Astrocyte (in vitro differentiated cells and primary cell): ENCODE measurements around the gene PKM. TPM values are rescaled to one million over a fixed set of nuclear protein-coding genes. Genes with fewer than 3 reads are reported as not detected.

Source experiments
- DNase-seq: peaks from one replicate; pipeline ENCODE4 v3.0.0-alpha.2; 2010; ENCODE audit warnings: low read depth
- FAIRE-seq: peaks from 2 replicates; lab custom pipeline; 2011; peaks lifted over from hg19 to GRCh38; lab: Jason Lieb, UNC
- H2AFZ ChIP-seq: 2 replicates; pipeline ENCODE4 v1.6.0; 2012; ENCODE audit warnings: low read depth, low read length, inconsistent platforms
- H3K27ac ChIP-seq: 2 replicates; pipeline ENCODE4 v1.5.1; 2011; ENCODE audit warnings: low read depth, low read length, inconsistent platforms
- H3K27me3 ChIP-seq: 2 replicates; pipeline ENCODE4 v1.6.0; 2011; ENCODE audit warnings: low read length, inconsistent platforms; ENCODE audit not compliant: insufficient read depth
- H3K36me3 ChIP-seq: 2 replicates; pipeline ENCODE4 v1.5.1; 2011; ENCODE audit warnings: low read length, inconsistent platforms; ENCODE audit not compliant: insufficient read depth
- H3K4me1 ChIP-seq: 2 replicates; pipeline ENCODE4 v1.5.1; 2011; ENCODE audit warnings: low read length, inconsistent platforms; ENCODE audit not compliant: insufficient read depth
- H3K4me2 ChIP-seq: 2 replicates; pipeline ENCODE4 v1.6.0; 2012; ENCODE audit warnings: low read length, inconsistent platforms
- H3K4me3 ChIP-seq: 2 replicates; pipeline ENCODE4 v1.5.1; 2011; ENCODE audit warnings: low read depth, mild to moderate bottlenecking, low read length, inconsistent platforms; ENCODE audit not compliant: insufficient read depth
- H3K79me2 ChIP-seq: 2 replicates; pipeline ENCODE4 v1.6.0; 2012; ENCODE audit warnings: mild to moderate bottlenecking, low read length, inconsistent platforms; ENCODE audit not compliant: insufficient read depth
- H3K9ac ChIP-seq: 2 replicates; pipeline ENCODE4 v1.6.0; 2012; ENCODE audit warnings: mild to moderate bottlenecking, low read length, inconsistent platforms
- H3K9me3 ChIP-seq: 2 replicates; pipeline ENCODE4 v1.5.1; 2012; ENCODE audit warnings: low read depth, mild to moderate bottlenecking, low read length, inconsistent platforms; ENCODE audit not compliant: insufficient read depth
- H4K20me1 ChIP-seq: 2 replicates; pipeline ENCODE4 v1.6.0; 2012; ENCODE audit warnings: low read length, inconsistent platforms; ENCODE audit not compliant: insufficient read depth
- H3K27ac Mint-ChIP-seq: one replicate; pipeline ENCODE4 v1.8.0; 2021; ENCODE audit warnings: mild to moderate bottlenecking, mixed read lengths; ENCODE audit not compliant: unreplicated experiment
- H3K27me3 Mint-ChIP-seq: one replicate; pipeline ENCODE4 v1.8.0; 2021; ENCODE audit warnings: low read depth, mixed read lengths; ENCODE audit not compliant: unreplicated experiment
- H3K36me3 Mint-ChIP-seq: one replicate; pipeline ENCODE4 v1.8.0; 2021; ENCODE audit warnings: low read depth, mixed read lengths; ENCODE audit not compliant: unreplicated experiment
- H3K4me1 Mint-ChIP-seq: one replicate; pipeline ENCODE4 v1.8.0; 2021; ENCODE audit warnings: low read depth, mixed read lengths; ENCODE audit not compliant: unreplicated experiment
- H3K4me3 Mint-ChIP-seq: one replicate; pipeline ENCODE4 v1.8.0; 2021; ENCODE audit warnings: mild to moderate bottlenecking, moderate library complexity, mixed read lengths; ENCODE audit not compliant: unreplicated experiment
- H3K9me3 Mint-ChIP-seq: one replicate; pipeline ENCODE4 v1.8.0; 2021; ENCODE audit warnings: mild to moderate bottlenecking, mixed read lengths; ENCODE audit not compliant: unreplicated experiment
- EZH2 ChIP-seq: IDR thresholded peaks from 2 replicates; pipeline ENCODE4 v1.6.1; 2012; ENCODE audit warnings: mild to moderate bottlenecking, low read length, inconsistent platforms; ENCODE audit not compliant: insufficient read depth
- total RNA-seq: library from RNA; stranded (reverse); gene quantifications from 2 replicates; pipeline ENCODE4 v1.2.1, GENCODE V29; 2021
- TF ChIP-seq, protein P1 (sequence below): IDR thresholded peaks from 2 replicates; pipeline ENCODE4 v1.5.1; 2011; ENCODE audit warnings: low read depth, mild to moderate bottlenecking, inconsistent platforms, low read length, moderate library complexity; ENCODE audit not compliant: insufficient read depth

PKM gene
- total RNA-seq, 1 donor from 2014 or later = 2,288 TPM

DNA sequence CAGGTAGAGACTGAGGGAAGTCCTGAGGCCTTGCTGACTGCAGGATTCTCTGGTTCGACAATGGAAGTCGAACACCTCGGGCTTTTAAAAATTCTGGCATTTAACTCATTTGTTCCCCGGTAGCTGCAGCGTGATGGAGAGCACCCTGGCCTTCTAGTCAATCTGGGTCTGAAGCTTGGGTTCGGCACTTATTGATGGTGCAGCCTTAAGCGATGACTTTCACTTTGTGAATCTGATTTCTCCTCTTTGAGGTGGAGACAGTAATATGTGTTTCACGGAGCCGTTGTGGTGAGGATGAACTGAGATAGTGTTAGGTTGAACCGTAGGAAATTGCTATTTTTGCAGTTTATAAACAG is 42.0 kb upstream of the PKM start:
- Mint-ChIP-seq H3K27me3 (peaks cover 17% of the 10 kb centered on the region), H3K36me3 (no peaks in the 10 kb centered on the region), H3K9me3 (no peaks in the 10 kb centered on the region), H3K27ac (peak overlapping the region; percentile 83), H3K4me1 (peaks cover 11% of the 10 kb centered on the region), H3K4me3 (peak overlapping the region; percentile 83)
- Histone ChIP-seq H3K27me3 (peaks cover 3% of the 10 kb centered on the region), H3K9me3 (no peaks in the 10 kb centered on the region), H3K79me2 (peaks cover 35% of the 10 kb centered on the region), H3K36me3 (peaks cover 4% of the 10 kb centered on the region), H3K4me2 (peak overlapping the region; percentile 94), H3K4me1 (peaks cover 11% of the 10 kb centered on the region), H3K4me3 (peak overlapping the region; percentile 92), H2AFZ (peak overlapping the region; percentile 76), H4K20me1 (peaks cover 7% of the 10 kb centered on the region), H3K9ac (peak overlapping the region; percentile 97), H3K27ac (peak overlapping the region; percentile 70)
- DNase-seq (no peak), FAIRE-seq (no peak)
- TF ChIP-seq EZH2 = no peak
- TF ChIP-seq, protein P1, sequence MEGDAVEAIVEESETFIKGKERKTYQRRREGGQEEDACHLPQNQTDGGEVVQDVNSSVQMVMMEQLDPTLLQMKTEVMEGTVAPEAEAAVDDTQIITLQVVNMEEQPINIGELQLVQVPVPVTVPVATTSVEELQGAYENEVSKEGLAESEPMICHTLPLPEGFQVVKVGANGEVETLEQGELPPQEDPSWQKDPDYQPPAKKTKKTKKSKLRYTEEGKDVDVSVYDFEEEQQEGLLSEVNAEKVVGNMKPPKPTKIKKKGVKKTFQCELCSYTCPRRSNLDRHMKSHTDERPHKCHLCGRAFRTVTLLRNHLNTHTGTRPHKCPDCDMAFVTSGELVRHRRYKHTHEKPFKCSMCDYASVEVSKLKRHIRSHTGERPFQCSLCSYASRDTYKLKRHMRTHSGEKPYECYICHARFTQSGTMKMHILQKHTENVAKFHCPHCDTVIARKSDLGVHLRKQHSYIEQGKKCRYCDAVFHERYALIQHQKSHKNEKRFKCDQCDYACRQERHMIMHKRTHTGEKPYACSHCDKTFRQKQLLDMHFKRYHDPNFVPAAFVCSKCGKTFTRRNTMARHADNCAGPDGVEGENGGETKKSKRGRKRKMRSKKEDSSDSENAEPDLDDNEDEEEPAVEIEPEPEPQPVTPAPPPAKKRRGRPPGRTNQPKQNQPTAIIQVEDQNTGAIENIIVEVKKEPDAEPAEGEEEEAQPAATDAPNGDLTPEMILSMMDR = no peak

DNA sequence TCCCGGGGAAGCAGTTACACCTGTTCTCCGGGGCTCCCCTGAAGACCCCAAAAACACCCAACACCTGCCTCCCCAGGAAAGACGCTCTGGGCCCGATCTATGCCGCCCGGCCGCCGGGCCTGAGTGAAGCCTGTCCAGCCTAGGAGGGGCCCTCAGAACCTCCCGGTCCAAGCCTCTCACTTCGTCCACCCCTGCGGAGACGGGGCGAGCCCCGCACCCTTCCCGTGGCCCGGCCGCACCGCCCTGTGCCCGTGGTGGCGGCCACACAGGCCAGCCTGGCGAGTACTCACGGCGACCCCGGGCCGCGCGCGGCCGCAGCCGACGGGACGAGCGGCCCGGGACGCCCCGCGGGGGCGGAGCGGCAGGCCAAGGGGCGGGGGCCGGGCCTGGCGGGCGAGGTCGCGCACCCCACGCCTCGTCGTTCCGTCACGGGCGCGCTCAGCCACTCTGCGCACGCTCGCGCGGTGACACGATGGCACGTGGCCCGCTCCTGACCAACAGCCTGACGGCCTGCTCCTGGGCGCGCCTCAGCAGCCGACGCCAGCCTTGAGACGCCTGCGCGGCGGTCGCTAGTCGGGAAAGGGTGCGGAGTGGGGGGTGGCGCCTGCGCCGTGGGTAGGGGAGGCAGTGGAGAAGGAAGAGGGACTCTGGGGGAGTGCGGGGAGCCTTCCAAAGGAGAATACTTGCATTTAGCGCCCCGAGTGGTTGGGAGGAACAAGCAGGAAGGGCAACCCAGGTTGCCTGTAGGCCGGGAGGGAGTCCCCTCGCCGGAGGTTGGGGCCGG is 41.4 kb upstream of the PKM start, which contains the start of gene PARP6:
PARP6 (minus strand) TSS at position 342 of the 784 bp plus-strand sequence. CDS start 5,077 bp downstream, outside the sequence.
- TF ChIP-seq EZH2 = no peak
- TF ChIP-seq, protein P1 = peak; percentile 52
- peak within 1 kb of the TSS; percentile 82 for H2AFZ ChIP-seq
- H3K4me3 Mint-ChIP-seq = peak within 1 kb of the TSS; percentile 95
- H3K9me3 Mint-ChIP-seq = no peaks in the 10 kb centered on the region
- FAIRE-seq (no peak), DNase-seq (peak; percentile 96)
- H3K4me3 ChIP-seq = peak within 1 kb of the TSS; percentile 92
- H3K4me2 ChIP-seq = peak within 1 kb of the TSS; percentile 94
- H3K4me1 Mint-ChIP-seq = peaks cover 11% of the 10 kb centered on the region
- H3K9ac ChIP-seq = peak within 1 kb of the TSS; percentile 97
- H3K27me3 ChIP-seq = peaks cover 3% of the 10 kb centered on the region
- peak within 1 kb of the TSS; percentile 83 for H3K27ac Mint-ChIP-seq
- peaks cover 11% of the 10 kb centered on the region for H3K4me1 ChIP-seq
- peaks cover 9% of the 10 kb centered on the region for H4K20me1 ChIP-seq
- H3K27me3 Mint-ChIP-seq = peaks cover 13% of the 10 kb centered on the region
- peaks cover 37% of the 10 kb centered on the region for H3K79me2 ChIP-seq
- peaks cover 6% of the 10 kb centered on the region for H3K36me3 ChIP-seq
- peak within 1 kb of the TSS; percentile 70 for H3K27ac ChIP-seq
- H3K9me3 ChIP-seq = no peaks in the 10 kb centered on the region
- no peaks in the 10 kb centered on the region for H3K36me3 Mint-ChIP-seq

DNA sequence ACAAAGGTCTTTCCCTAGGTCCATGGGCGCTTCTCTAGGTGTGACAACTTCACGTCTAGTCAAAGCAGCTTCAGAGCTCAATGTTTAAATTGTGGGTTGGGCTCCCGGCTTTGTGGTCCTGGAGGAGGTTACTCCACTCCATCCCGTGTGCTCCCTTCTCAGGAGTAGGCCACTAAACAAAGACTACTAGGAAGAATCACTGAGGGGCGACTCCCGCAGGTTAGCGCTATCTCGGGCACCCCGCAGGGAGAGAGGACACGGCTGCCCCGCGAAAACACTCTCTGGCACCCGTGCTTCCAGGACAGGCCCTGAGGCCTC is 40.9 kb upstream of the PKM start:
- H3K27me3 Mint-ChIP-seq = peaks cover 10% of the 10 kb centered on the region
- peaks cover 11% of the 10 kb centered on the region for H3K36me3 ChIP-seq
- H3K4me1 Mint-ChIP-seq = peaks cover 12% of the 10 kb centered on the region
- TF ChIP-seq EZH2 = no peak
- TF ChIP-seq, protein P1 = no peak
- H2AFZ ChIP-seq = peak overlapping the region; percentile 82
- peak overlapping the region; percentile 95 for H3K4me3 Mint-ChIP-seq
- H3K9me3 Mint-ChIP-seq = no peaks in the 10 kb centered on the region
- peaks cover 3% of the 10 kb centered on the region for H3K27me3 ChIP-seq
- peak overlapping the region; percentile 70 for H3K27ac ChIP-seq
- peak overlapping the region; percentile 53 for H3K27ac Mint-ChIP-seq
- peaks cover 4% of the 10 kb centered on the region for H3K36me3 Mint-ChIP-seq
- peak overlapping the region; percentile 94 for H3K4me2 ChIP-seq
- peak overlapping the region; percentile 97 for H3K9ac ChIP-seq
- FAIRE-seq (no peak), DNase-seq (peak; percentile 6)
- H3K4me1 ChIP-seq = peaks cover 11% of the 10 kb centered on the region
- H3K4me3 ChIP-seq = peak overlapping the region; percentile 92
- peaks cover 14% of the 10 kb centered on the region for H4K20me1 ChIP-seq
- no peaks in the 10 kb centered on the region for H3K9me3 ChIP-seq
- H3K79me2 ChIP-seq = peaks cover 37% of the 10 kb centered on the region
